Stimulated activated CD8-positive, alpha-beta memory T cell treated with anti-CD3 and anti-CD28 coated beads, Interleukin-2, amount 100 ng/mL, for 48 hours (primary cell): ENCODE measurements around the gene CD164.

Source experiments
- DNase-seq, 2 donors: peaks; one replicate each; pipeline ENCODE4 v3.0.0-alpha.2; 2020; ENCODE audit warnings: low read depth in 2 of 2

Gene CD164

DNA sequence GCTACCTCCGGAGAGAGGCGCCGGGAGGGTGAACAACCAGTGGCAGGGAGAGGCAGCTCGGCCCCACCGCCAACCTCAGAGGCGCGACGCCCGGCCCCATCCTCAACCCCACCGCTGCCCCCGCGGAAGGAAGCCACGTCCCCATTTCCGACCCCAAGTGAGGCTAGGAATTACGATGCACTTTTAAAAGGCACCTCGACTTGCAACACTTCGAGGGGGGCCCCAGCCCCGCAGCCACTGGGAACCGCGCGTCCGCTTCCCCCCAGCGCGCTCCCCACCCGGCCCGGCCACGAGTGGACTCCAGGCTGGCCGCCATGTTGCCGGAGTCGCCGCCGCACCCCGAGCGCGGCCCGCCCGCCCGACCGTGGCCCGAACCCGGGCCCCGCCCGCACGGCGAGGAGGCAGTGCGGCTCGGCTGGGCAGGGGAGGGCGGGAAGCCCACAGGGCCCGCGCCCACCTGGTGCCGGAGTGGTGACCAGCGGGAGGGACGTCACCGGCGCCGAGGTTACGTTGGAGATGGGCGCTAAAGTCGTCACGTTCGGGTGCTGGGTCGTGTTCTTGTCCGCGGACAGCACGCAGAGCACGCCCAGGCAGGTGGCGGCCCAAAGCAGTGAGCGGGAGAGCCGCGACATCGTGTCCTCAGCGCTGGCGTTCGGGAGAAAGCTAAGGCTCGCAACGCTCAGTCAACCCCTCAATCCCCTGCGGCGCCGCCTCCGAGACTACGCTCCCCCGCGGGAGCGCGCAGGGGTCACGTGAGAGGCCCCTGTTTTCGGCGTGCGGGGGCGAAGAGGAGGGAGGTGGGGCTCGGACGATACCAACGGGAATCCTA is at the start of gene CD164:
Gene CD164 (minus strand): TSS at position 721 of the 829 bp plus-strand sequence. CDS start 89 bp downstream, at position 632.
- peak; percentile 88 for DNase-seq

DNA sequence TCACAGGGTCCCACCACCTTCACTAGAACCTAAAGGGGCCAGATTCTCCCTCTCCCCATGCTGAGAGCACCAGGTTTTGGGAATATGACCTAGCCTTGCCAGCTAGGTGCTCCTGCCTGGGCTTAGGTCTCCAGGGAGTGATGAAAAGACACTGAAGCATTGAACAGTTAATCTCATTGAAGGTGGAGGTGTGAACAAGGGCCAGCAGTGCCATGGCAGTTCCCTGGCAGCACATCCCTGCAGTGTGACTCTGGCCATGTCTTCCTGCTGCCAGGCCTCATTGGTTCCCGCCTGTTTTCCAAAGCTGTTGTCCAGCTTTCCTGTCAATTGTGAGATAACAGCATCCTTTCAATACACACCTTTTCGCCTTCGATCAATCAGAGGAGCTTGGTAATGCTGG is 47.2 kb upstream of the CD164 start:
- no peak for DNase-seq

DNA sequence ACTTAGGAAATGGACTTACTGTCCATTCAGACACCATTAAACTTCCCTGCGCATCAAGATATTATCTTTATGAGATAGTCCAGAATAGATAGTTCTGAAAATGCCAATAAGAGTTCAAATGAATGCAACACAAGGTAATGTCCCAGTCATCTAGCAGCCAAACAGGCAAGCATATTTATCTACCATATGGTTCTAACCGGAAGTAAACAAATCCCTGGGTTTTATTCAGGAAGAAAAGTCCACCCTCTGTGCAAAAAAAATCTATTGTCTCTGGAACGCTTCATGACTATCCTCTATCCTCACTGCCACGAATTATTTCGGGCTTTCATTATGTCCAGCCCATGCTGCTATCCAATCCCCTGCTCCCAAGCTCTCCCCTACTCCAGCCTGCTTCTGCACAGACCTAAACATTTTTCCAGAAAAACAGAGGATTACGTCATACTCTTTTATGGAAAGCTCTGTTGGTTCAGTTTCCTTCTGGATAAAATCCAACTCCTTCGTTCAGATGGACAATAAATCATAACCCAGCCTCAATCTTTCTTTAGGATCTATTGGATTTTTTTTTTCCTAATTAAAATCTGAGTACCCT is 46.7 kb upstream of the CD164 start:
- DNase-seq, result no peak

DNA sequence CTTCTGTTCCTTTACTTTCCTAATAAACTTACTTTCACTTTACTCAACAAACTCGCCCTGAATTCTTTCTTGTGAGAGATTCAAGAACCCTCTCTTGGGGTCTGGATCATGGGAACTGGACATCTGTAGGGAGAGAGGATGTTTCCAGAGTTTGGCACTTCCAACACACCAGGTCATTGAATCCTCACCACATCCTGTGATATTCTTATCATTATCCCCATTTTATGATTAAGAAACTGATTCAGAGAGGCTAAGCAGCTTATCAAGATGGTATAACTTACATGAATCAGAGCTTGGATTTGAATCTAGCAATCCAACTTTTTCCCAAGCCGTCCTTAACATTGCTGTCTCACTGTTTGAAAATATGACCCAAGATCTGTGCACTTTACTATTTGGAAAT is 42.7 kb upstream of the CD164 start:
- DNase-seq, result no peak

DNA sequence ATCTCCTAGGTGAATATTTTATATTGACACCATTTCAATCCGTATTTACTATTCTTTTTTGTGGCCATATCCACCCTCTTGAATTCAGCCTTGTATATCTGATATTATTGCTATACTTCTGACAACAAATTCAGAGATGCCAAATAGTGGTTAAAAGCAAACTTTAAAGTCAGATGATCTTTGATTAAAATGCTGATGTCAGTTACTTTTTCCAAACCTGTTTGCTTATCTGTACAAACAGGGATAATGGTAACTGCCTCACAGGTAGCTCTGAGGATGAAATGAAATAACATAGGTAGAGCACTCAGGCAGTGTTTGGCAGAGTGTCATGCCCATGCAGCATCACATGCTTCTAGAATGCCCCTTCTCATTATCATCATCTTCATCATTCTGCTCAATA is 38.9 kb upstream of the CD164 start:
- DNase-seq, result no peak

DNA sequence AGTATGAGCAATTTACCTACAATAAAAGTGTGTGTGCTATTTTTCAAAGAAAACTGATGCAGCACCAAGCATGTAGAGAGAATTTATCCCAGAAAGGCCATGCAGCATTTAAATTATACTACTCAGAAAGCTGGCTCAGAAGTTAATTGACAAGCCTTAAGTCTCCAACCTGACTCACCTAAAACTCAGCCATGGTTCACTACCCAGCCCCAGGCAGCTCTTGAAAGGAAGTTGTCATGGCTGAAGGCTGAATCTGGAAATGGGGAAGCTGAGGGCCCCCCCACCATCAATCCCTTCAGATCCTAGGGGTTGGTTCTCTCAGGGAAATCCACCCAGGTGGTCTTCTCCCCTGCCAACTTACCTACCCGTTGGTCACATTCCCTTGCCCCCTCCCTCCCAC is 38.5 kb upstream of the CD164 start:
- DNase-seq, result no peak

DNA sequence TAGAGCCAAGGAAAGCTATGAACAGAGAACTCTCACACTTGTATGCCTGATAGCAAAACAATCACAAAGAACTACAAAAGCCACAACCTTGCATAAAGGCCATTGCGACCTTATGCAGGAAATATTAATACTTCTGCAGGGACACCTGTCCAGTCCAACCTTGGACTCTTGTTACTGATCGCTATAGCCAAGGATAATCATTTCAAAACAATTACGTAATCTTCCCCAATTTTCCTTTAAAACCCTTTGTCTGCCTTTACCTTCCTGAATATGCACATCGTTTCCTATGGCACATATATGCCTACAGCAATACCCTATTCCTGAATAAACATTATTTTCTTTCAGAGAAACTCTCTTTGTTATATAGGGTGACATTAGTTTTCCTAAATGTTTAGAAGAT is 35.4 kb upstream of the CD164 start:
- DNase-seq, result no peak

DNA sequence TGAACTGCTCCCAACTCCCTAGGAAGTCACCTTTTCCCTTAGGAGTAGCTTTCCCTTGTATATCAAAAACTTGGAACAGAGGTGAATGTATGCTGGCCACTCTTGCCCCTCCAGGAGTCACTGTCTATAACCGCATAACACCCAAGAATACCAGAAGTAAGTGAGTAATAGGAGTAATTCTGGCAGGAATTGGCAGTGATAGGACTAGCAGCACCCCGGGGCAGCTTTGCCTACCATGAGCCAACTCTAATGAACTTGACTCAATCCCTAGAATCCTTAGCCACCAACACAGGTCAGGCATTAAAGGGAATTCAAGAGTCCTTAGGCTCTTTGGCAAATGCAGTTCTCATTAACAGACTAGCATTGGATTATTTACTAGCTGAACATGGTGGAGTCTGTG is 28.8 kb upstream of the CD164 start:
- DNase-seq, result no peak

DNA sequence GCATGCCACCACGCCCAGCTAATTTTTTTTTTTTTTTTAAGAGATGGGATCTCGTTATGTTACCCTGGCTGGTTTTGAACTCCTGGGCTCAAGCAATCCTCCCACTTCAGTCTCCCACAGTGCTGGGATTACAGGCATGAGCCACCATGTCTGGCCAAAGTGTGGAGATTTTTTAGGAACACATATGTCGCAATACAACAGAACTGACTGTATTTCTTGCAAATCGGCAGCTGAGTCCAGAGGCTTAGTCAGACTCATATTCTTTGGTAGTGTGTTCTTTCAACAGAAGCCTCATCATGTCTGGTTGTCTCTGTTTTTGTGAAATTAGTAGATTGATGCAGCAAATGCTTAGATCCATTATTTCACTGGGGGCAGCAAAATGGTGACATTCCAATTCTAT is 23.9 kb upstream of the CD164 start:
- no peak for DNase-seq

DNA sequence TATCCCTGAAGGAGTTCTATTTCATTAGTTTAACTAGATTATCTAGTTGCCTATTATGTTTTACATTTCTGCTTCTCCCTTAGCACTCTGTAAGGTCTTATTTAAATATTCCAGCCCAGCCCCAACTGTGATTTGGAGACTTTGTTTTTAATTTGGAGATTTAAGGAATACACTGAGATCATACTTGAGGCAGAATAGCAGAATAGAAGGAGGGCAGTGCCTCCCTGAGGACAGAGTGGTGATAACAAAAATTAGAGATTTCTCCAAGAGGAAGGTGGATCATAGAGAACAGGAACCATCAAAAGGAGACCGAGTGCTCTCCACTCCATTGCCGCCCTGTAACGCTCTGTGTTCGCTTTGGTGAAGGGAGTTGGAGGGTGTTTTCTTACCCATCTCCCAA is 14.8 kb upstream of the CD164 start:
- no peak for DNase-seq

DNA sequence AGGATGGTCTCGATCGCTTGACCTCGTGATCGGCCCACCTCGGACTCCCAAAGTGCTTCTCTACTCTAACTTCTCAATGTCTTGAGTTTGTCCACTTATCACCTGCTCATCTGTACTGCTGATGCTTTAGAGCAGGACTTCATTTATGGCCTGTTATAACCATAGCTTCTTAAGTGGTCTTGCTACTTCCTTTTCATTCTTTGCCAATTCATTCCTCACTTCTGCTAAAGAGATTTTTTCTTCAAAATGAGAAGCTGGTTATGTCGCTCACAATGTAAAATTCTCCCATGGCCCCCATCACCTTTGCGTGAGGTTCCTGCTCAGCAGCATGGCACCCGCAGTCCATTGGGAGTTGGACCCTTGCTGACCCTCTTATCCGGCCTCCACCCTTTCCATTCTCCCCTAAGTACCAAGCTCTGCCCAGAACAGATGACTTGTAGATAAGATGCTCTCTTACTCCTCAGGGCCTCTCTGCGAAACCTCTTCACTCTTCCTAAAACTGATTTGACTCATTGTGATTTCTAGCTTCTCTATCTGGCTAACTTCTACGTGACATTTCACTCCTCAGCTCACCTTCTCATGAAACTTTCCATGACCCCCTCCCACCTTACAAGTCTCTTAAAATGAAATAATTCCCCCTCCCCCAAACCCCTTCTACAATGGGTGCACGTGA is 13.9 kb upstream of the CD164 start:
- DNase-seq, result no peak

DNA sequence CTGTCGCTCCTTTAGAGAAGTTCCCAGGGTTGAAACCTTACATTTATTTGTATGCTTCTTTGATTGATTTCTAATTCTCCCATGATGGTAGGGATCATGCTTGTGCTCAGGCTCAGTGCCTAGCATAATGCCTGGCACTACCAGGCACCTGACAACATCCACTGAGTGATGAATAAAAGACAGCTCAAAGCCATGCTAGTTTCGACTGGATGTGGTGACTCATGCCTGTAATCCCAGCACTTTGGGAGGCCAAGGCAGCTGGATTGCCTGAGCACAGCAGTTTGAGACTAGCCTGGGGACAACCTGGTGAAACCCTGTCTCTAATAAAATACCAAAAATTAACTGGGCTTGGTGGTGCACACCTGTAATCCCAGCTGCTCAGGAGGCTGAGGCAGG is 11.6 kb upstream of the CD164 start:
- DNase-seq, result no peak

DNA sequence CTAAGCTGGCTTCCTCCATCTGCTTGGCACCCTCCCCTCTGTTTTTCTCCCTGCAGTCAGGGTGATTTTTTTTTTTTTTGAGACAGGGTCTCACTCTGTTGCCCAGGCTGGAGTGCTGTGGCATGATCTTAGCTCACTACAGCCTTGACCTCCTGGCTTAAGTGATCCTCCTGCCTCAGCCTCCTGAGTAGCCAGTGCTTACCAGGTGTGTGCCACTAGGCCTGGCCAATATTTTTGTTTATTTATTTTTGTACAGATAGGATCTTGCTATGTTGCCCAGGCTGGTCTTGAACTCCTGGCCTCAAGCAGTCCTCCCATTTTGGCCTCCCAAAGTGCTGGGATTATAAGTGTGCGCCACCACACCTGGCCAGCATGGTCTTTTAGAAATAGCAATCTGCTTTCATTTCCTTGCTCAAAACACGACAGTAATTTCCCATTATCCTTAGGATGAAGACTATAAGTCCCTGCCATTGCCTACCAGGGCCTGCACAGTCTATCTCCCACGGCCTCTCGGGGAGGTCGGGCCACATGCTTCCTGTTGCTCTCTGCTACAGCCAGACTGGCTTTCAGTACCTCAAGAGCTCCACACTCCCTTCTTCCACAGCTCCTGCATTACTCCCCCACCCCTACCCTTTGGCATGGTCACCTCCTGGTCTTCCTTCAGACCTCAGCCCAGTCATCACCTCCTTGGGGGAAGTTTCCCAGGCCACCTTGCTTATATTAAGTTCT is 11.1 kb upstream of the CD164 start:
- DNase-seq, result no peak

DNA sequence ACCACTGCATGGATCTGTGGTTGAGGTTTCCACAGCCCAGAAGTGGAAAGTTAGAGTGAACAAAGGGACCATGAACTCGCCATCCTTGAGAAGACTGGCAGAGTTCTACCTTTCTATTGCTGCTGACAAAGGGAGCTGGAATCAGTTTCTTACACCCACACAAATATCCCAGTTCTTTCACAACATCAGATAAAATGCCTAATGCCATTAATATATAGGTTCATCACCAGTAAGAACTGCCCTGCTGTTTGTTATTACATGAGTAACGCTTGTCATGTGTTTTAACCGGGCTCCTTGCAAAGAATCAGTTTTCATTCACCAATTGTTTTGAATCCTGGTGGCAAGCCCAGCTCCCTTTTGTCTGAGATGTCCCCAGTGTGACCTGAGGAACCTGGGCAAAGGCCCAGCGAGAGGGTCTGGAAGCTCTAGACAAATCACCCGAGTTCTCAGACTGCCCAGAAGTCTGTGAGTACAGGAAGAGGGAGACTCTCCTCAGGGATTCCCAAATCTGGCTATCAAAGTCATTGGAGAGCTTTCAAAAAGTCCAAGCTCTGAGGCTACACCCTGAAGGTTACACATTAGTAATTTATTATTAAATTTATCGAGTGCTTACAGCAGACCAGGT is 7.5 kb upstream of the CD164 start:
- DNase-seq, result no peak

DNA sequence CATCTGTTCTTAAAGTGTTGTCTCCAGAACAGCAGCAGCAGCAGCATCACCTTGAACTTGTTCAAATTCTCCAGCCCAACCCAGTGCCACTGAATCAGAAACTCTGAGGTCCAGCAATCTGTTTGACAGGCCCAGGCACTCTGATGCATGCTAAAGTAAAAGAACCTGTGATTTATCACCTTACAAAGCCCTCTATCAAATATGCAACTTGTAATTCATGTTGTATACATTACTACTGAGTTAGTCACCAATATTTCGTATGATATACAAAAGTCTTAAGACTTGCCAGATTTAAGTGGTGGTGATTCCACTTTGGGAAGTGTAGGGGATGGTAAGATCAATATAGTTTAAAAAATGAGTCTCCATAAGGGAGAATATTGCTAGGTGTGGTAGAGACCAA is 6.0 kb upstream of the CD164 start:
- DNase-seq, result no peak

DNA sequence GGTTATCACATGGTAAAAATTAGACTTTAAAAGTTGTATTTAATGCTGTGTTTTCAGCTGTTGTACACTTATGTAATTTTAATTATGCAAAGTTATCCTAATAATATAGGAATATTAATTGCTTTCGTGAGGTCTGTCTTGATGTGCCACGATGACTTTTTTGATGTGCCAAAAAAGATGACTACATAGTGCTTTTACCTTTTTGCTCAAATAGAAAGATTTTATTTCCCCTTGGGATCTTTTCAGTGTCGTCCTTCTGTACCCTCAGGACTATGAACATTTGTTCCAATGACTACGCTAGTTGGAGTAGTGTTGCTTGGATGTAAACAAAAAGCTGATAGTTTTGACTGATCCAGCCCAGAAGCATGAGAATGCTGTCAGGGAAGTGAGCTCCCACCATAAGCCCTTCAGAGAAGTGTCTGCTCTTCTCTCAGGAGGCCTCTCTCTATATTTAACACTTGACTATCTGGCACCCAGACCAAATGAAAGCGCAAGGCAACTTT is 1.2 kb upstream of the CD164 start:
- DNase-seq, result no peak

DNA sequence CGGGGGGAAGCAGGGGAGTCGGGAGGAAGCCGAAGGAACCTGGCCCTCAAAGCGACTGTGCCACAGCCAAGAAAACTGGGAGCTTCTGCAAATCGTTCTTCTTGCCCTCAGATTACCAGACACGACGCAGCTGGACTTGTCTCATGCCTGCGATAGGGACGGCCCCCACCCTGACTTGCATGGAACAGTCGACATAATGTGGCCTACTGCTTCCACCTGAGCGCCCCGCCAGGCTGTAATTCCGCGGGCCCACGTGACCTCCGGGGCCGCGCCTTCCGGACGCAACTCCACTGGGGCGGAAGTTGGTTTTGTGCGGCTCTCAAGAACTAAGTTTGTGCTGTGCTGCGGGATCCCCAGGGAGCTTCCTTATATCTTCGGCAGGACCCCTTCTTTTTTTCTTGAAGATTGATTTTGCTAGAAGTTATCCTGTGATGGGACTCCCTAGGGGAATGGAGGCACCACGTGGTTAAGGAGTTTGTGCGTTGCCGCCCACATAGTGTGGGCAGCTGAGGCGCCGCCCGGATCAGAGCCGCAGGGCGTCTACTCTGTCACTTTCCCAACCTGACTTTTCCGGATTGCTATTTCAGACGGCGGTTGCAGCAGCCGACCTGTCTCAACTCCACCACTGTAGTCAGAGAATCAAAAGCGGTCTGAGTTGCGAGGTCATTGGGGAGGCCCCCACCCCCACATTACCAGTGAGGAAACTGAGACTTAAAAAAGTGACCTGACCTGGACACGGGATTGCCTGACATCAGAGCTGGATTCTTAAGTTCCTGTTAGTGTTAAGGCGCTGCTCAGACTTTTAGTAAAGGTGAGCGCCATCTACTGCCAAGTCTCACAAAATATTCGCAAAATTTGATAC is 540 bp upstream of the CD164 start:
- peak; percentile 78 to 84 for DNase-seq

DNA sequence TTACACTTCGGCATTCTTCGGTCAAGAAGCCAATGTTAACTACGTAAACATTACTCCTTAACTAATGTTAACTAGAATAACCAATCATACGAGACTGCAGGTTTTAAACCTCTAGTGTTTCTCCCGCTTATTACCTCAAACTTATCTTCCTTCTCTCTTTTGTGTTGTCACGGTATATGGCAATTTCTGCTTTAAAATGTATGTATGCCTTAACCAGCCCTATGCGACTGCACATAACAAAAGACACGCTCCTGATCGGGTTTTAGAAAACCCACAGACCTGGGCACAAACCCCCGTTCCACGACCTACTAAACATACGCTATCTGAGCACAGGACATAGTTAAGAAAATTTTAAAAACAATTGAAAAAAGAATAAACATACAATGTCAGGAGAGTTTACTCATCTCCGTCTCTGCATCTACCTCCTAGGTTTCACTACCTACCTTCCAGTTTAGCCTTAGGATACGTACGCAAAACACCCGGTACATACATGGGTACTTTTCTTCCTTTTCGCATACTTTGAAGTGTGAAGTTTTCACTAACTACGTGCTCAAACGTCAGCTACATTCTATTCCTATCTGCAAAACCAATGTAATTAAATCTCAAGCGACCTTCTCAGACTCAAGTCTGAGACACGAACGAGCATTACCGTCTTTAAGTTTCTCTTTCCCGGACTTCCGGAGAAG is 1.1 kb downstream of the CD164 start:
- no peak for DNase-seq

DNA sequence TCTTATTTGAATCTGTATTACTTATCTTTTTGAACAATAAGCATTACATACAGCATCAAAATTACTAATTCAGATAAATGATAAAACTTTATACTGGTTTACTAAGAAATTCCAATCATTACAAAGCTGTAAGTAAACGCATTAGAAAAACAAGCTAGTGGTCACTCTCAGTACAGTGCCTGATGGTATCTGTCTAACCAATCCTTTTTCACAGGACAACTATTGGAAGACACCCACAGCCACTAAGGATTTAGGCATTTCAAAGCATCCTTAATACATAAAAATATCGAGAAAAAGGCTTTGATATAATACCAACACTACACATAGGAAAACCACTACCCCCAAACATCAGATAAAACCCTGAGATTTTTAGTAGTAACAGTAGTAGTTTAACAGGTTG is 2.6 kb downstream of the CD164 start:
- no peak for DNase-seq

DNA sequence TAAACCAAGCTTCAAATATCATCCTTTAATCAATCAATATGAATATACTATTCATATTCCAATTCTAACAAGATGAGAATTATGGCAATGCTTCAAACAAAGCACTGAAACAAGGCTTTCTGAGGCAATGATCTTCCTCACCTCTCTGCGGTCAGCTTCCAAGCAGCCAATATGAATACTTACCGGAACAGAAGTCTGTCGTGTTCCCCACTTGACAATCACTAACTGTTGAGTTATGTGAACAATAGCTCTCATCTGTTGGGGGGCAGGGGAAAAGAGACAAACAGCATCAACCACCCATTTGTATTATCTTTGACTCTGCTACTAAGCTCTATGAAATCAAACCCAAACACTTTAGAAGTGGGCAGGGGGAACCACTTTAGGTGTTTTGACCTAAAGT is 4.5 kb downstream of the CD164 start:
- no peak for DNase-seq
